ENCODE measurements around the gene PODN.

PODN gene

DNA sequence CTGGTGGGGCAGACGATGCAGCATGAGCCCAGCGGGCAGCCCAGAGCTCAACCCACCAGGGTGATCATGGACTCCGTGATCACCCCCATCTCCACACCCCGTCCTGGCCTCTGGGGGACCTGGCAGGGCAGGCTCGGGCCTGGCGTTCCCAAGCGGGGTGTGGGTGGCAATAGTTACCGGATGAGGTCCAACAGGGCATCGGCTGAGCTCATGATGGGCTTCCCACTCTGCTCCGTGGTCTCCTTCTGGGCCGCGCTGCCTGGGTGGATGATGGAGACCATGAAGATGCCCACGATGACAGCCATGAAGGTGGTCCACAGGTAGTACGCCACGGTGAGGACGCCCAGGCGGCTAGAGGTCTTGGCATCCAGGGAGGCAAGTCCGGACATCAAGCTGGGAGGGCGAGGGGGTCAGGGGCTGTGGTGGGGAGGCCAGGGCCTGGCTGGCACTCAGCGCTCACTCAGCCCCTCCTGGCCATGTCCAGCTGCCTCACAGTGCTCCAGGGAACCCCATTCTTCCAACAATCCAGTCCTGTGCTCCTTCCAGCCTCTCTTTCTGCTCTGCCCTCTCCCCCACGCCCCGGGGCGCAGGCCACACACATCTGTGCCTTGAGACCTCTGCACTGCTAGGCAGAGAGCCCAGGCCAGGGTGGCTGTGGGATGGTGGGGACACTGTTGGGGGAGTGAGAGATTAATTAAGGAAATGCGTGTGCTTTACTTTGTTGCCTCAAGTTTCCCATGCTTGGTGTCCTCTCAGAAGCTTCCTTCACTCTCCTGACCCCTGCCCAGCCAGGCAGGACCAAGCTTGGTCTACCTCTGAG is 52.8 kb downstream of the PODN start:
- DNase-seq (ENCODE audit: low read depth), result no peak

- DNase-seq (ENCODE audit: low read depth), result no peak
Measured at GRCh38 chr1:53115403-53116306, 53.6 kb downstream of the PODN start.

GRCh38 chr1:53116307-53116810 is 54.3 kb downstream of the PODN start:
- no peak for DNase-seq (ENCODE audit: low read depth)

DNA sequence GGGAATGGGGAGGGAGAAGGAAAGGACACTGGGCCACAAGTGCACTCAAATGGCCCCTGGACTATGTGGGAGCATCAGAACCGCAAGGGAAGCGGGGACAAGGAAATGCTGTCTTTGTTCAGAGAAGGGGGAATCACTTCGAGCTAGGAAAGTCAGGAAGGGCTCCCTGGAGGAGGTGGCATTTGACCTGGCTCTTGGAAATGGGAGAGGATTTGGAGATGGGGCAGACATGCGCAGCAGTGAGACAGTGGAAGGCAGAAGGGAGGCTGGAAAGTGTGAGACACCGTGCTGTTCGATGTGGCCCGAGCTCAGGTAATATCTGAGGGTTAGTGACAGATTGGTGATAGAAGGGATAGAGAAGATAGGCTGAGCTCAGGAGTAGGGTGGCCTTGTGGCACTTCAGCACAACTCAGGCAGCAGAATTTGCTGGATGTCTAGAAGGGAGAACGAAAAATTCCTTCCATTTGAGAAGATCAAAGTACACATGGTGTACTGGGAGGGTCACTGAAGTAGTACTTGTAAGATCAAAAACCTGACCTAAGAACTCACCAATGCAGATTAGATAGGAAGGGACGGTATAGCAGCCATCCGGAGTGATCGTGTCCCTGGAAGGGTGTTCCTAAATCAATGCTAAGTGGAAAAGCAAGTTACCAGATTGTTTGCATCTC is 55.1 kb downstream of the PODN start:
- DNase-seq (ENCODE audit: low read depth), result no peak

DNA sequence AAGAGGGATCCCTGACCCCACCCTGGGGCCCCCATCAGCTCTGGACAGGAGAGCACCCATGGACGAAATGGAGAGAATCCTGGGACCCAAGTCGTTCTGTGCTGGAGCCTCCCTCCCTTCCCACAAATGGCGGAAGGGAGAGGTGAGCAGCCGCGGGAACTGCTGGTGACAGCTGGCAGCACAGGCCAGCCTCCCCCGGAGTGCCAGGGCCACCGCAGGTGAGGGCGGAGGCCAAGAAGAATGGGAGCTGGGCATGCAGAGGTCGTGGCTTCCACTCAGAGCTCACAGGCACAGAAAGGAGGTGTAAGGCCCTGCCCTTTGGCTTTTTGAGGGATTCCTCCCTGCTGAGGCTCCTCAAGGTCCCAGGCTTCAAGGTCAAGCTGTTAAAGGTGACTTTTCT is 55.8 kb downstream of the PODN start:
- DNase-seq (ENCODE audit: low read depth), result no peak

DNA sequence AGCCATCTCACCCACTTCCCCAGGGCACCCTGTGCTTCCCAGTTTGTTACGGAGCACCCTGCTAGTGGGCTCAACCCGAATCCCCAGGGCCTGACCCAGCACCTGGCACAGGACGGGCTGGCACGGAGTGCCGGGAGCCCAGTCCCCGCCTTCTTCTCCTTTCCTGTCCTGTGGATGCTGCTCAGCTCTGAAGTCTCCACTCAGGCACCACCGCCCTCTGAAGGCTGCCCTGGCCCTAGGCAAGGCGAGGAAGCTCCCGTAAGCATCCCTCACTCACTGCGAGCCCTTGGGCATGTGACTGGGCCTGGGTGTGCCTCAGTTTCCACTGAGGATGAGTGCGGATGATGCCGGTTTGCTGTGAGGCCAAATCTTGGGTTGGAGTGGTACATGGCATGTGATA is 58.6 kb downstream of the PODN start:
- DNase-seq (ENCODE audit: low read depth), result no peak

DNA sequence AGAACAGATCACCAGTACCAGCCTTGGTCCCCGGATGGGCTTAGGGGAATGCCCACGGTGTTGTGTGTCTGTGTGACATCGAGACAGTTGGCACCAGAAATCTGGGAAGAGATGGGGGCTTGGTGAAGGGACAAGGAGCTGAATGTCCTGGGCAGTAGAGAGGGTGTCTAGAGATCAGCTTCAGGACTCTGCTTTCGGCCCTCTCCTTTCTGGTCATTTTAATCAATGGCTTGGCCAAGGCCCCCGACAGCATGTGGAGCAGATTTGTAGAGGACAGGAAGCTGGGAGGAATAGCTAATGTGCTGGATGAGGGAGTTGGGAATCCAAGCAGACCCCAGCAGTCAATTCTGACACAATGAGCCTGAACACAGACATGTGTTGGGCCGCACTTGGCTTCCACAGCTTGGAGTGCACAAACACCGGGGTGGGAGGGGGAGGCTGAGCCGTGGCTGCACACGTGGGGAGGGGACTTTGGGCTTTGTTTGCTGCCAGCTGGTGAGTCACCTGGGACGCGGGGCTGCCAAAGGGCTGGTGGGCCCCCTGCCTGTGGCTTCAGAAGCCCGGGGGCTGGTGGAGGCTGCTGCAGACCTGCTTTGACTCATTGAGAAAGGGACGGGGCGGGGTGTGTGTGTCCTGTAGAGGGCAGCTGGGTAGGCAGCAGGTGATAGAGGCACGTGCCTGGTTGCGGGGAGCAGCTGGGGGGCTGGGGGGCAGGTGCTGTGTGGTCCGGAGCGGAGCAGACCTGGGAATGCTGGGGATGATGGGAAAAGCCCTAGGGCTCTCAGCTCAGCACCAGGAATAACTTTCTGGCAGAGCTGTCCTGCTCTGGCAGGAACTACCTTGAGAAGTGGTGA is 59.5 kb downstream of the PODN start:
- DNase-seq (ENCODE audit: low read depth), result no peak

DNA sequence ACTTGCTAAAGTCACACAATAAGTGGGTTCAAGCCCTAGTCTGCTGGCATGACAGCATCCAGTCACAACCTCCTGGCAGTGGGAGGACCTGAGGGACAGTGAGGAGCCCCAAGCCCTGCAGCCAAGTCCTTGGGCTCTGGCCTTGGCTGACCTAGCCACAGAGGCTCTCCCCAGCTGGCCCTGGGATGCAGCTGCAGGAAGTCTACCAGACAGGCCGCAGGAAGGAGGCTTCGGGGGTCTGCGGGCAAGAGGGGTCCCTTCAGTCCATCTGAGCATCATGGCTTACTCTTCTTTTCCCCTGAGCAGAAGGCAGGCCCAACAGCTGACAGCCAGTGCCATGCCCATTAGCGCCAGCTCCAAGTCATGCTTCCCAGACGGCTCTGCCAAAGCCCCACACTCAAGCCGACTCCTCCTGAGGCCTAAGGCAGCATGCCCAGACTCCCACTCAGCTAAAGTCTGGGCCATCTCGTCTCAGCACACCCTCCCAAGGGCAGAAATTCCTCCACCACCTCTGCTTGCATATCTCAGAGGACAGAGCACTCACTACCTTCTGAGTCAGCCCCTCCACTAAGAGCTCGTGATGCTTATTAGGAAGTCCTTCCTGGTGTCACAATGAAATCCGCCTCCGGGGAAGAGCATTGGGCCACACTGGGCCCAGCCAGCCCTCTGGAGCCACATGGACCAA is 60.3 kb downstream of the PODN start:
- no peak for DNase-seq (ENCODE audit: low read depth)

- no peak for DNase-seq (ENCODE audit: low read depth)
Measured at GRCh38 chr1:53122961-53123413, 61.0 kb downstream of the PODN start.

DNA sequence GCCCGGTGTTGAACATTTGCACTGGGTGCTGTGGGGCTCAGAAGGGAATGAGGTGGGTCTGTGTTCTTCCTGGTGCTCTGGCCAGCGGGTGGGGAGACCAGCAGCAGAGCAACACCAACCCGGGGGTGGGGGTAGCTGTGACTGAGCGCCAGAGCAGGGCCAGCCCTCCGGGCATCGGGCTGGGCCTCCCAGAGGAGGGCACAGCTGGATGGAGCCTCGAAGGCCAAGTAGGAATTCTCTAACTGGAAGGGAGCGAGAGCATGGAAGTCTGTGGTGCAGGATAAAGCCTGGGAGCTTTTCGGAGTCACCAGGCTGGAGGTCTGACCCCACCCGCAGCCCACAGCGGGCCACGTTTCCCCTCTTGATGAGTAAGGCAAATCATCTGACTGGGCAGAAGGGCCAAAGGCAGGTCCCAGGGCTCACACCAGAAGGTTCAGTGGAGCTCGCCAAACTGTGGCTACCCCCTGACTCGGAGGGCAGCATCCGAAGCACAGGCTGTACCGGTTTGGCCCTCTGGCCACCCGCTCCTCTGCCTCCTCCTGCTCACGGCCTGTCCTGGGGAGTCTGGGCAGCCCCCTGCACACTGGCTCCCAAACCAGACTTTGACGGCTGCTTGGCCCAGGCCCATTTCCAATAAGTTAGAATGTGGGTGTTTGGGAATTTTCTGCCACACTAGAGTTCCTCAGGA is 61.6 kb downstream of the PODN start:
- DNase-seq (ENCODE audit: low read depth), result no peak

DNA sequence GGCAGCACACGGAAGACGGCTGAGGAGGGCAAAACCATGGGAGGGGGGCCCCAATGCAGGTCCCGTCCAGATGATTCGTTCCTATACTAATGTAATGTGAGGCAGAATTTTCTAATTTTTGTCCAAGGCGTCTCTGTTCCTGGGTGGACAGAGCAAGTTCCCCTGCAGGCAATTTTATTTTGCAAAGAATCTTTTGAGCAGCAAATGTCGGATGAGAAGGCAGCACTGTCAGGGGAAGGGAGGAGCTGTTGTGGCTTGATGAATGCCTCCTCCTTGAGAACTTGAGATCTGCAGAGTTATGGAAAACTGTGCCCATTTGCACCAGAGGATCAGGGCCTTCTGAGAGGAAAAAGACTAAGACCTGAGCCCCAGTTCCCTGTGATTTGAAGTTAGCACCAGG is 63.1 kb downstream of the PODN start:
- no peak for DNase-seq (ENCODE audit: low read depth)

- DNase-seq (ENCODE audit: low read depth), result no peak
Measured at GRCh38 chr1:53125623-53126360, 63.8 kb downstream of the PODN start.

DNA sequence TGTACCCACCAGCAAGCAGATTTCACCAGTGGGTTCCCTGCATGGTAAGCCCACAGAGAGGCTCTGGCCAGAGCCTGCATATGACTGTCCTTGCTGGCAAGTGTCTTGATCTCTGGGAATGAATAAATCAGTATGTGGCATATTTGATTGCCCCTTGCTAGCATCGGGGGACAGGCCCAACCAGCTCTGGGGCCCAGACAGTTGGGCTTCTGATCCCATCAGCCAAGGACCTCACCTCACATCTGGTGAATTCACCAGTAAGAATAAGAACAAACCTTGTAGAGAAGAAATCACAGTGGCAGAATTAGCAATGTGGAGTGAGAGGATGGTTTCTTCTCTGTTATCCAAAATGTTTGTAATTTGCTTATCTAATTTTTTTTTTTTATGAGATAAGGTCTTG is 64.5 kb downstream of the PODN start:
- DNase-seq (ENCODE audit: low read depth), result no peak

- DNase-seq (ENCODE audit: low read depth), result no peak
Measured at GRCh38 chr1:53127546-53127945, 65.5 kb downstream of the PODN start.

- no peak for DNase-seq (ENCODE audit: low read depth)
Measured at GRCh38 chr1:53128401-53128800, 66.4 kb downstream of the PODN start.

DNA sequence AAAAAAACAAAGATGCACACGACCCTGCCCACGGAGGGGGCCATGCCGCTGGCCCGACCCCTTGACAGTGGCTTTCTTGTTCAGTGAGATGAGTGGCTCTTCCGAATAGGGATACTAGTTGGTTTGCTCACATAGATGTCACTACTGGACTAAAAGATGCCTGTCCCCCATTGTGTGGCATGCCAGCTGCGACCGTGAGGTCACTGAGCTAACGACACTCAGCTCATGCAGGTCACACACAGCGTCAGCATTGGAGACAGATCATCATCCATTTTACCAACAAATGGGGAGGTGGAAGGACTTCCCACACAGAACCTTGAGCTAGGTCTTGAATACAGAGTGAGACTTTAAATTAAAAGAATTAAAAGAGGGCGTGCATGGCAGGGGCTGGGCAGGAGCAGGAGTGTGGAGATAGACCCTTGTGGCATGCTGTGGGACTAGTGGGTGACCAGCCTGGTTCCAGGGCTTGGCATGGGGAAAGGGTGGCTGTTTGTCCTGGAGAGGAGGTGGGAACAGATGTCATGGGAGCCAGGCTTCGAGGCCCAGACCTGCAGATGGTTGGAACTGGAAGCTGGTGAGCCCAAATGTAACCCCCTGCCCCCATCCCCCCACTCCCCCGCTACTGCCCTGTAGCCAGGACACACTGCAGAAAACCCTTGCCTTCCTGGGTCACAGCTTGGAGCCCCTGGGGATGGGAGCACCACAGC is 68.0 kb downstream of the PODN start:
- DNase-seq (ENCODE audit: low read depth), result no peak

- DNase-seq (ENCODE audit: low read depth), result no peak
Measured at GRCh38 chr1:53130598-53130877, 68.5 kb downstream of the PODN start.

DNA sequence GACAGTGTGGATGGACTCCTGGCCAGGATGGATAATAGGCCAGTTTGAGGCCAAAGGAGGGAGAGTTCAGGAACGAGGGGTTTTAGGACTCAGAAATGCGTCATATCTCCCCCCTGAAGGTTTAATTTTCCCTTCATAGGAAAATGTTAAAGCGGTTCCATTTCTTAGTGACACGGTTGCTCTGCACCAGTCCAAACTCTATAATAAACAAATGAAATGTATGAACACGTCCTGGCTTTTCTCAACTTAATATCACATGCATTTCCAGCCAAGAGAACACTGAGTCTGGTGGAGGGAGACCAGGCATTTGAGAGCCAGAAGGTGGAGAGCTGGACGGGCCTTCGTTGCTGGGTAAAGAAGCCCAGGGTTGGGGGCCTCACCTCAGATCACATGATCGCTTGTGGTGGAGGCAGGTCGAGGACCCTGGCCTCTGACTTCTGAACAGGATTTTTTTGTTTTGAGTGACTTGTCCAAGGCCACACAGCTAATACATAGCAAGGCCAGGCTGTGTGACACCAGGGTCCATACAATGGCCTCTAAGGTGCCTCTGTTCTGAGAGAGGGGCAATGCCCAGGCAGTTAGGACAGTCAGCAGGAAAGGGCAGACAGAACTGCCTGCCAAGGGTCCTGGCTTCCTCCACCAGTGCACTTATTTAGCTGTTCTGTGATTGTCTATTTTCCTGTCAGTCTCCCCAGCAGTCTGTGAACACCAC is 69.0 kb downstream of the PODN start:
- DNase-seq (ENCODE audit: low read depth), result no peak

Measured in T follicular helper cell (primary cell).